ENCODE results near the gene SLC22A23. TPM values are rescaled to one million over a fixed set of nuclear protein-coding genes. Genes with fewer than 3 reads are reported as not detected.
A peak's percentile ranks its signal among the peaks of the same experiment; 100 is the strongest.

Gene SLC22A23
- total RNA-seq, 1 experiment from 2014 or later: 6.8 TPM

GRCh38 chr6:3455569-3456394, 1.1 kb downstream of the SLC22A23 start:
- no peak overlapping the region for H2BK12ac ChIP-seq (ENCODE audit: insufficient read length, low read depth, low read length)
- TF ChIP-seq CTCF (conservative IDR thresholded peaks at IDR 0.05): no peak
- no peak overlapping the region for H2BK5ac ChIP-seq (ENCODE audit: insufficient read length, low read length)
- peak overlapping the region; percentile 86 for H3K4me2 ChIP-seq (ENCODE audit: insufficient read depth, insufficient read length, low read length)
- H2AK5ac ChIP-seq (ENCODE audit: insufficient read length, low read length): no peak overlapping the region
- H2BK20ac ChIP-seq (ENCODE audit: low read depth, low read length, poor library complexity, severe bottlenecking): no peak overlapping the region
- H3K9ac ChIP-seq (ENCODE audit: extremely low read depth, insufficient read length, low read length): peak overlapping the region; percentile 48
- Mint-ChIP-seq H3K36me3 (ENCODE audit: insufficient read depth in 1 of 3, low read depth in 3 of 3) (peaks cover 0 to 4% (median 2%) of the 10 kb centered on the region in 3 experiments; a peak in 3 of 7 replicates), H3K27me3 (ENCODE audit: low read depth) (peaks cover 17% of the 10 kb centered on the region), H3K4me3 (no peak overlapping the region), H3K9me3 (no peaks in the 10 kb centered on the region; a peak in 1 of 5 replicates), H3K27ac (no peak overlapping the region), H3K4me1 (peaks cover 24 to 27% of the 10 kb centered on the region in 2 experiments)
- H4K8ac ChIP-seq (replicated peaks; ENCODE audit: insufficient read length, low read depth, low read length): no peak overlapping the region
- H3K9me3 ChIP-seq (ENCODE audit: control insufficient read depth, low read depth, low read length): no peaks in the 10 kb centered on the region
- no peak overlapping the region for H4K91ac ChIP-seq (ENCODE audit: insufficient read length, low read depth, low read length)
- no peak overlapping the region for H3K27ac ChIP-seq (ENCODE audit: insufficient read length, low read depth, low read length)
- H2BK120ac ChIP-seq (ENCODE audit: low read depth, low read length, poor library complexity, severe bottlenecking): no peak overlapping the region
- no peaks in the 10 kb centered on the region for H4K20me1 ChIP-seq (ENCODE audit: control insufficient read depth, insufficient read depth, insufficient read length)
- H3K18ac ChIP-seq (ENCODE audit: insufficient read length, low read depth, low read length): no peak overlapping the region
- H3K79me2 ChIP-seq (ENCODE audit: insufficient read depth, low read length): peaks cover 35% of the 10 kb centered on the region; the same call in 1 of the 2 replicates
- peak overlapping the region; percentile 31; the same call in 1 of the 2 replicates for H3K14ac ChIP-seq (ENCODE audit: insufficient read depth, low read length)
- H3K79me1 ChIP-seq (ENCODE audit: insufficient read depth, low read depth, low read length, poor library complexity, severe bottlenecking): peaks cover 8% of the 10 kb centered on the region
- DNase-seq: peak; percentile 44
- H2AFZ ChIP-seq (ENCODE audit: low read length): no peak overlapping the region
- no peaks in the 10 kb centered on the region; the same call in 1 of the 2 replicates for H3K27me3 ChIP-seq (ENCODE audit: insufficient read depth, low read length)
- no peak overlapping the region for H3K56ac ChIP-seq (ENCODE audit: insufficient read length, low read depth, low read length)
- H2BK15ac ChIP-seq (ENCODE audit: low read depth, low read length): no peak overlapping the region
- H3K4me1 ChIP-seq (ENCODE audit: insufficient read depth, low read length): peaks cover 10% of the 10 kb centered on the region
- H3K4ac ChIP-seq (ENCODE audit: low read depth, low read length): no peak overlapping the region
- no peak overlapping the region for H3K23ac ChIP-seq (ENCODE audit: insufficient read length, low read depth, low read length)
- no CpG with 5 or more reads among the region's 58 CpGs for WGBS (ENCODE audit: extremely low coverage, insufficient read length, low lambda C conversion rate)
- H4K5ac ChIP-seq (ENCODE audit: insufficient read length, low read depth, low read length): no peak overlapping the region
- H3T11ph ChIP-seq (ENCODE audit: low read length): no peak overlapping the region
- H3K23me2 ChIP-seq (ENCODE audit: insufficient read length, low read depth, low read length, poor library complexity, severe bottlenecking): peaks cover 22% of the 10 kb centered on the region
